HEK293 (cell line): ENCODE measurements around the gene LINS1.

Experiments used
- ATF2 ChIP-seq: fragments of 450-650 bp; formaldehyde crosslinking; IDR thresholded peaks from 2 replicates; pipeline ENCODE4 v1.5.1; 2016; ENCODE audit warnings: missing biosample characterization, missing genetic modification characterization, low read depth
- GLIS1 ChIP-seq: fragments of 450-650 bp; formaldehyde crosslinking; IDR thresholded peaks from 2 replicates; pipeline ENCODE4 v1.5.1; 2016; ENCODE audit warnings: missing biosample characterization, missing genetic modification characterization
- KLF10 ChIP-seq: fragments of 450-650 bp; IDR thresholded peaks from 2 replicates; pipeline ENCODE4 v1.5.1; 2018; ENCODE audit warnings: missing biosample characterization, mild to moderate bottlenecking, missing genetic modification characterization
- KLF7 ChIP-seq: fragments of 450-650 bp; formaldehyde crosslinking; IDR thresholded peaks from 2 replicates; pipeline ENCODE4 v1.5.1; 2016; ENCODE audit warnings: missing biosample characterization, missing genetic modification characterization, borderline replicate concordance
- KLF8 ChIP-seq: fragments of 450-650 bp; formaldehyde crosslinking; IDR thresholded peaks from 2 replicates; pipeline ENCODE4 v1.5.1; 2016; ENCODE audit warnings: missing biosample characterization, missing genetic modification characterization
- SP3 ChIP-seq: fragments of 450-650 bp; formaldehyde crosslinking; IDR thresholded peaks from 2 replicates; pipeline ENCODE4 v1.5.1; 2016; ENCODE audit warnings: missing biosample characterization, missing genetic modification characterization
- SP7 ChIP-seq: fragments of 450-650 bp; formaldehyde crosslinking; IDR thresholded peaks from 2 replicates; pipeline ENCODE4 v1.5.1; 2016; ENCODE audit warnings: missing biosample characterization, missing genetic modification characterization
- TCF7L2 ChIP-seq: IDR thresholded peaks from 2 replicates; pipeline ENCODE4 v1.6.1; 2011; ENCODE audit warnings: low read depth, mild to moderate bottlenecking, inconsistent platforms, low read length, moderate library complexity, borderline replicate concordance
- ZBTB11 ChIP-seq: fragments of 450-650 bp; formaldehyde crosslinking; conservative IDR thresholded peaks from 2 replicates; pipeline ENCODE4 v1.5.1; 2016; ENCODE audit warnings: low read depth, missing biosample characterization, missing genetic modification characterization
- ZNF132 ChIP-seq: fragments of 450-650 bp; formaldehyde crosslinking; IDR thresholded peaks from 2 replicates; pipeline ENCODE4 v1.5.1; 2017; ENCODE audit warnings: missing biosample characterization, missing genetic modification characterization, borderline replicate concordance
- ZNF138 ChIP-seq: fragments of 450-650 bp; formaldehyde crosslinking; IDR thresholded peaks from 2 replicates; pipeline ENCODE4 v1.5.1; 2016; ENCODE audit warnings: missing biosample characterization, missing genetic modification characterization, borderline replicate concordance
- ZNF184 ChIP-seq: fragments of 450-650 bp; IDR thresholded peaks from 2 replicates; pipeline ENCODE4 v1.5.1; 2018; ENCODE audit warnings: missing biosample characterization, mild to moderate bottlenecking, missing genetic modification characterization
- ZNF211 ChIP-seq: fragments of 450-650 bp; formaldehyde crosslinking; IDR thresholded peaks from 2 replicates; pipeline ENCODE4 v1.5.1; 2016; ENCODE audit warnings: low read depth, missing biosample characterization, missing genetic modification characterization
- ZNF341 ChIP-seq: fragments of 450-650 bp; formaldehyde crosslinking; IDR thresholded peaks from 2 replicates; pipeline ENCODE4; 2016; ENCODE audit warnings: low read depth, missing biosample characterization, missing genetic modification characterization
- ZNF473 ChIP-seq: fragments of 450-650 bp; formaldehyde crosslinking; IDR thresholded peaks from 2 replicates; pipeline ENCODE4 v1.5.1; 2017; ENCODE audit warnings: missing biosample characterization, missing genetic modification characterization
- ZNF501 ChIP-seq: fragments of 450-650 bp; formaldehyde crosslinking; IDR thresholded peaks from 2 replicates; pipeline ENCODE4 v1.5.1; 2016; ENCODE audit warnings: missing biosample characterization, missing genetic modification characterization
- ZNF596 ChIP-seq: fragments of 450-650 bp; IDR thresholded peaks from 2 replicates; pipeline ENCODE4 v1.5.0; 2018; ENCODE audit warnings: missing biosample characterization, mild to moderate bottlenecking, missing genetic modification characterization, moderate library complexity
- ZNF621 ChIP-seq: fragments of 450-650 bp; formaldehyde crosslinking; IDR thresholded peaks from 2 replicates; pipeline ENCODE4 v1.5.1; 2017; ENCODE audit warnings: missing biosample characterization, missing genetic modification characterization
- ZNF626 ChIP-seq: fragments of 450-650 bp; sonication (Bioruptor Pico); formaldehyde crosslinking; IDR thresholded peaks from 2 replicates; pipeline ENCODE4 v1.5.1; 2018; ENCODE audit warnings: missing biosample characterization, missing genetic modification characterization, inconsistent platforms
- ZNF707 ChIP-seq: fragments of 450-650 bp; formaldehyde crosslinking; IDR thresholded peaks from 2 replicates; pipeline ENCODE4 v1.5.1; 2016; ENCODE audit warnings: missing biosample characterization, missing genetic modification characterization
- ZNF768 ChIP-seq: fragments of 450-650 bp; formaldehyde crosslinking; IDR thresholded peaks from 2 replicates; pipeline ENCODE4 v1.5.1; 2018; ENCODE audit warnings: missing biosample characterization, mild to moderate bottlenecking, missing genetic modification characterization
- ZNF777 ChIP-seq: fragments of 450-650 bp; formaldehyde crosslinking; IDR thresholded peaks from 2 replicates; pipeline ENCODE4 v1.5.1; 2017; ENCODE audit warnings: missing biosample characterization, missing genetic modification characterization, borderline replicate concordance
- ZSCAN23 ChIP-seq: fragments of 450-650 bp; formaldehyde crosslinking; IDR thresholded peaks from 2 replicates; pipeline ENCODE4 v1.5.1; 2016; ENCODE audit warnings: missing biosample characterization, missing genetic modification characterization
- ZSCAN4 ChIP-seq: fragments of 450-650 bp; formaldehyde crosslinking; IDR thresholded peaks from 2 replicates; pipeline ENCODE4 v1.5.1; 2017; ENCODE audit warnings: missing biosample characterization, missing genetic modification characterization
- TF ChIP-seq, protein P1 (sequence below): fragments of 450-650 bp; formaldehyde crosslinking; IDR thresholded peaks from 2 replicates; pipeline ENCODE4; 2016; ENCODE audit warnings: missing biosample characterization, missing genetic modification characterization
- TF ChIP-seq, protein P2 (sequence below): fragments of 450-650 bp; formaldehyde crosslinking; IDR thresholded peaks from 2 replicates; pipeline ENCODE4 v1.5.1; 2016; ENCODE audit warnings: missing biosample characterization, missing genetic modification characterization

Gene LINS1

DNA sequence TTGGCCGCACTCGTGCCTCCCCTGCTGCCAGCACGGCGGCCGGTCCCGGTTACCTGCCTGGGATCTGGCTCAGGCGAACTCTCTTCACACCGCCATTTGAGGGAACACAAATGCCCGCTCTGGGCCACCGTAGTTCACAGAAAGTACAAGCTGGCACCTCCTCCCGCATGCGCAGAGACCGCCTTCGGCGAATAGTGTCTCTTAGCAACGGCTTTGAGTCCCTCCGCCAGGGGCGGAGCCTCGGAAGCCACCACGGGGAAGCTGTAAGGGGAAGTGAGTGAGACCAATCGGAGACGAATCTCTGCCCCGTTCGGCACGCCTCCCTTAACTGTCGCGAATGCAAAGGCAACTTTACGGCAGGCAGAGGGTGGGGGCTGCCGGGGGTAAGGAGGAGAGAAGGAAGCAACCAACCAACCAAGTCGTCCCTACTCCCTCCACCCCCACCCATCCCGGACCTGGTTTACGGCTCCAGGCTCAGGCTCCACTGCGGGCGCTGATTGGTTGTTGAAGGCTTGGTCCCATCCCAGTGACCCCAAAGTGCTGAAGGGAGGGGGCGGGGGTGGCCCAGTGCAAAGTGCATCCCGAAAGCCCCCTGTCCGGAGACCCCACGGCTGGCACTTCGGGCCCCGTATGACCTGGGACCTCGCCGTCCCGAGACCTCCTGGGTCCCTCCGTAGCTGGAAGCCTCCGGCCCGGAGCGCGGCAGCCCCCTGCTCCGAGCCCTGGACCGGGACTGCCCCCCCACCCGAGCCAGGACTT, at the start of gene LINS1, which contains the start of gene ASB7 (continued):
- peak; percentile 35 for TF ChIP-seq ZBTB11
- 0 out of 2 replicates have a peak, but pooled peaks have one; percentile 41 for TF ChIP-seq KLF10
- no peak for TF ChIP-seq KLF7
- no peak for TF ChIP-seq ATF2 (tag by site-specific recombination)
- TF ChIP-seq ZNF501, result peak; percentile 81
- TF ChIP-seq, protein P1, sequence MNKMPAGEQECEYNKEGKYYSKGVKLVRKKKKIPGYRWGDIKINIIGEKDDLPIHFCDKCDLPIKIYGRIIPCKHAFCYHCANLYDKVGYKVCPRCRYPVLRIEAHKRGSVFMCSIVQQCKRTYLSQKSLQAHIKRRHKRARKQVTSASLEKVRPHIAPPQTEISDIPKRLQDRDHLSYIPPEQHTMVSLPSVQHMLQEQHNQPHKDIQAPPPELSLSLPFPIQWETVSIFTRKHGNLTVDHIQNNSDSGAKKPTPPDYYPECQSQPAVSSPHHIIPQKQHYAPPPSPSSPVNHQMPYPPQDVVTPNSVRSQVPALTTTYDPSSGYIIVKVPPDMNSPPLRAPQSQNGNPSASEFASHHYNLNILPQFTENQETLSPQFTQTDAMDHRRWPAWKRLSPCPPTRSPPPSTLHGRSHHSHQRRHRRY (tag by site-specific recombination), result no peak
- TF ChIP-seq, protein P2, sequence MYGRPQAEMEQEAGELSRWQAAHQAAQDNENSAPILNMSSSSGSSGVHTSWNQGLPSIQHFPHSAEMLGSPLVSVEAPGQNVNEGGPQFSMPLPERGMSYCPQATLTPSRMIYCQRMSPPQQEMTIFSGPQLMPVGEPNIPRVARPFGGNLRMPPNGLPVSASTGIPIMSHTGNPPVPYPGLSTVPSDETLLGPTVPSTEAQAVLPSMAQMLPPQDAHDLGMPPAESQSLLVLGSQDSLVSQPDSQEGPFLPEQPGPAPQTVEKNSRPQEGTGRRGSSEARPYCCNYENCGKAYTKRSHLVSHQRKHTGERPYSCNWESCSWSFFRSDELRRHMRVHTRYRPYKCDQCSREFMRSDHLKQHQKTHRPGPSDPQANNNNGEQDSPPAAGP (tag by site-specific recombination), result peak; percentile 62; the same call in 1 of the 2 replicates
- no peak for TF ChIP-seq ZSCAN4 (tag by site-specific recombination)
- peak; percentile 42; the same call in 1 of the 2 replicates for TF ChIP-seq ZNF341 (tag by site-specific recombination)
- TF ChIP-seq ZNF184 (tag by site-specific recombination), result no peak
- no peak for TF ChIP-seq ZNF138 (tag by site-specific recombination)
- peak; percentile 46 for TF ChIP-seq SP7 (tag by site-specific recombination)
- TF ChIP-seq TCF7L2, result no peak
- TF ChIP-seq ZNF132 (tag by site-specific recombination), result no peak
- TF ChIP-seq ZNF621, result no peak
- no peak for TF ChIP-seq ZNF596 (tag by site-specific recombination)
- no peak for TF ChIP-seq ZSCAN23 (tag by site-specific recombination)
- no peak for TF ChIP-seq ZNF707 (tag by site-specific recombination)
- TF ChIP-seq ZNF777 (tag by site-specific recombination), result no peak
- no peak for TF ChIP-seq ZNF626
- no peak for TF ChIP-seq ZNF768 (tag by site-specific recombination)
- no peak for TF ChIP-seq ZNF211 (tag by site-specific recombination)
- no peak for TF ChIP-seq ZNF473 (tag by site-specific recombination)
- peak; percentile 41; the same call in 1 of the 2 replicates for TF ChIP-seq GLIS1
- TF ChIP-seq SP3 (tag by site-specific recombination), result peak; percentile 98
- TF ChIP-seq KLF8 (tag by site-specific recombination), result peak; percentile 38
- TF ChIP-seq, all 188 proteins: peak for 53
